Mesenchymal stem cell (in vitro differentiated cells and primary cell): ENCODE data around the gene UAP1L1.
A peak's percentile ranks its signal among the peaks of the same experiment; 100 is the strongest.

ENCODE experiments used
- DNase-seq: peaks from one replicate; pipeline ENCODE4 v3.0.0-alpha.2; 2013
- H2AFZ ChIP-seq: one replicate; pipeline ENCODE4 v1.6.1; 2013; ENCODE audit warnings: low read depth, mild to moderate bottlenecking, control low read depth, inconsistent platforms, low read length, moderate library complexity
- H2AK5ac ChIP-seq: 2 replicates; pipeline ENCODE4 v1.6.1; 2013; ENCODE audit warnings: low read length, moderate library complexity, mild to moderate bottlenecking, inconsistent platforms; ENCODE audit not compliant: severe bottlenecking
- H2BK120ac ChIP-seq: one replicate; pipeline ENCODE4 v1.6.1; 2013; ENCODE audit warnings: low read depth, mild to moderate bottlenecking, inconsistent platforms, low read length, moderate library complexity
- H2BK12ac ChIP-seq, 2 experiments: one replicate each; pipeline ENCODE4 v1.6.1; 2013; ENCODE audit warnings: inconsistent platforms in 2 of 2, low read length in 2 of 2, mild to moderate bottlenecking in 2 of 2, moderate library complexity in 2 of 2, control low read depth in 1 of 2
- H2BK15ac ChIP-seq: one replicate; pipeline ENCODE4 v1.6.1; 2013; ENCODE audit warnings: mild to moderate bottlenecking, low read depth, inconsistent platforms; ENCODE audit not compliant: poor library complexity, severe bottlenecking
- H2BK5ac ChIP-seq: 2 replicates; pipeline ENCODE4 v1.6.1; 2013; ENCODE audit warnings: low read depth, mild to moderate bottlenecking, low read length, control low read depth, inconsistent platforms; ENCODE audit not compliant: poor library complexity, severe bottlenecking
- H3K14ac ChIP-seq, 2 experiments: one replicate each; pipeline ENCODE4 v1.6.1; 2013; ENCODE audit warnings: inconsistent platforms in 2 of 2, low read length in 2 of 2, control low read depth in 1 of 2, mild to moderate bottlenecking in 1 of 2, moderate library complexity in 1 of 2
- H3K18ac ChIP-seq, 2 experiments: one replicate each; pipeline ENCODE4 v1.6.1; 2013; ENCODE audit warnings: inconsistent platforms in 2 of 2, low read length in 2 of 2, control low read depth in 1 of 2, low read depth in 1 of 2, mild to moderate bottlenecking in 1 of 2
- H3K23ac ChIP-seq, 2 experiments: one replicate each; pipeline ENCODE4 v1.6.1; 2013; ENCODE audit warnings: inconsistent platforms in 2 of 2, low read length in 2 of 2, mild to moderate bottlenecking in 2 of 2, moderate library complexity in 2 of 2, control low read depth in 1 of 2
- H3K27ac ChIP-seq: 2 replicates; pipeline ENCODE4 v1.5.1; 2013; ENCODE audit warnings: mild to moderate bottlenecking, moderate library complexity, low read length, control low read depth, inconsistent platforms; ENCODE audit not compliant: poor library complexity, severe bottlenecking
- H3K27me3 ChIP-seq, 2 experiments: 2 replicates each; pipeline versions ENCODE4 v1.6.1 to v1.7.0; 2013; ENCODE audit warnings: low read length in 2 of 2, mild to moderate bottlenecking in 2 of 2, moderate library complexity in 2 of 2, control low read depth in 1 of 2, inconsistent platforms in 1 of 2; ENCODE audit not compliant: control insufficient read depth in 1 of 2, insufficient read depth in 1 of 2
- H3K36me3 ChIP-seq, 2 experiments: 2 replicates each; pipeline versions ENCODE4 v1.6.1 to v1.7.0; 2013; ENCODE audit warnings: low read length in 2 of 2, control low read depth in 1 of 2, inconsistent platforms in 1 of 2, low read depth in 1 of 2, mild to moderate bottlenecking in 1 of 2; ENCODE audit not compliant: insufficient read depth in 2 of 2, control insufficient read depth in 1 of 2
- H3K4ac ChIP-seq, 2 experiments: one replicate each; pipeline ENCODE4 v1.6.1; 2013; ENCODE audit warnings: inconsistent platforms in 2 of 2, low read length in 2 of 2, mild to moderate bottlenecking in 2 of 2, moderate library complexity in 2 of 2, control low read depth in 1 of 2, low read depth in 1 of 2
- H3K4me1 ChIP-seq: 2 replicates; pipeline ENCODE4 v1.6.1; 2013; ENCODE audit warnings: low read depth, low read length, control low read depth; ENCODE audit not compliant: control insufficient read depth, insufficient read depth
- H3K4me2 ChIP-seq: 2 replicates; pipeline ENCODE4 v1.6.1; 2013; ENCODE audit warnings: low read length, mild to moderate bottlenecking, inconsistent platforms; ENCODE audit not compliant: poor library complexity, severe bottlenecking
- H3K4me3 ChIP-seq, 2 experiments: 2 replicates each; pipeline versions ENCODE4 v1.5.1 to v1.7.0; 2013; ENCODE audit warnings: low read length in 2 of 2, mild to moderate bottlenecking in 2 of 2, control low read depth in 1 of 2, low read depth in 1 of 2; ENCODE audit not compliant: insufficient read depth in 1 of 2
- H3K79me1 ChIP-seq: replicated peaks from 2 replicates; pipeline ENCODE4 v1.6.1; 2013; ENCODE audit warnings: mild to moderate bottlenecking, control low read depth, low read length, inconsistent platforms; ENCODE audit not compliant: poor library complexity, severe bottlenecking
- H3K9ac ChIP-seq: 2 replicates; pipeline ENCODE4 v1.7.0; 2013; ENCODE audit warnings: mild to moderate bottlenecking, low read length, moderate library complexity
- H3K9me3 ChIP-seq: 2 replicates; pipeline ENCODE4 v1.7.0; 2013; ENCODE audit warnings: mild to moderate bottlenecking, low read length; ENCODE audit not compliant: control insufficient read depth
- H4K8ac ChIP-seq: one replicate; pipeline ENCODE4 v1.6.1; 2013; ENCODE audit warnings: inconsistent platforms, mild to moderate bottlenecking, low read length, moderate library complexity
- H4K91ac ChIP-seq: one replicate; pipeline ENCODE4 v1.6.1; 2013; ENCODE audit warnings: mild to moderate bottlenecking, low read length, inconsistent platforms
- WGBS: methylation state at CpG from one replicate; pipeline ENCODE4 v1.1.7; 2013; ENCODE audit warnings: mixed read lengths; 5-methylcytosine and 5-hydroxymethylcytosine counted together

UAP1L1 gene

DNA sequence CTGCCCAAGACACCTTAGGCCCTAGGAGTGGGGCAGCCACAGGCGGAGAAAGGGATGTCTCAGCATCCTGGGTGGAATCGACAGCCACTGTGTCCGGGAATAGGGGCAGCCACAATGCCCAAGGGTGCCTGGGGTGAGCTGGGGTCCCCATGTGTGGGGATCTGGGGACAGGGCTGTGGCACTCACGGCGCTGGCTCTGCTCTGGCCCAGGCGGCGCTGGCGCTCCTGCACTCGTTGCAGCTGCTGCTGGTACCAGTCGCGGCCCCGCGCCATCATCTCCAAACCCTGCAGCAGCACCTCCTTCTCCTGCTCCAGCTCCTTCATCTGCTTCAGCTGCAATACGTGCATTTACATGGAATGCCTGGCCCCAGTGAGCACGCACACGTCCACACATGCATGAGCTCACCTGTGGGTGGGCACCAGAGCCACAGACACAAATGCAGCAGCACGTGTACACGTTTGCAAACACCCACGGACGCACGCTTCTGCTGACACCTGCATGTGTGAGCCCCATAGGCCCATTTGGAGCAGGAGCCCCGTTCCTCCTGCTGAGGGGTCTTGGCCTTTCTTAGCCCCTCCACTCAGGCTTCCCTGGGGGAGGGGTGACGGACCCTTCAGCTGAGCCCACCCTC, 11.9 kb upstream of the UAP1L1 start:
- no peak overlapping the region for H3K27ac ChIP-seq
- peaks cover 0 to 15% of the 10 kb centered on the region in 2 experiments for H3K27me3 ChIP-seq
- H3K4me3 ChIP-seq, result no peak overlapping the region
- no peak overlapping the region for H3K23ac ChIP-seq
- no peak for DNase-seq
- no peak overlapping the region for H4K8ac ChIP-seq
- H3K18ac ChIP-seq, result no peak overlapping the region
- no peaks in the 10 kb centered on the region for H3K9me3 ChIP-seq
- 96% methylated on average over 23 of the region's 23 CpGs for WGBS
- peaks cover 12% of the 10 kb centered on the region for H3K4me1 ChIP-seq
- no peak overlapping the region for H3K4me2 ChIP-seq
- peak overlapping the region; percentile 20 for H2BK15ac ChIP-seq
- H3K36me3 ChIP-seq, result peaks cover 0 to 6% of the 10 kb centered on the region in 2 experiments
- no peak overlapping the region for H4K91ac ChIP-seq
- H3K9ac ChIP-seq, result no peak overlapping the region
- H3K79me1 ChIP-seq, result no peaks in the 10 kb centered on the region
- no peak overlapping the region for H2BK120ac ChIP-seq
- H2BK5ac ChIP-seq, result no peak overlapping the region
- H3K4ac ChIP-seq, result no peak overlapping the region
- H2BK12ac ChIP-seq, result no peak overlapping the region
- H2AFZ ChIP-seq, result no peak overlapping the region
- H2AK5ac ChIP-seq, result no peak overlapping the region
- H3K14ac ChIP-seq, result no peak overlapping the region

GRCh38 chr9:137066096-137066861, 11.0 kb upstream of the UAP1L1 start:
- Histone ChIP-seq H3K9me3 (no peaks in the 10 kb centered on the region), H3K36me3 (peaks cover 0 to 6% of the 10 kb centered on the region in 2 experiments), H3K27ac (no peak overlapping the region), H2BK5ac (no peak overlapping the region), H3K18ac (no peak overlapping the region), H3K79me1 (no peaks in the 10 kb centered on the region), H2BK120ac (no peak overlapping the region), H3K4me2 (no peak overlapping the region), H3K27me3 (peaks cover 0 to 15% of the 10 kb centered on the region in 2 experiments), H2AFZ (no peak overlapping the region), H2BK12ac (no peak overlapping the region), H3K4me3 (no peak overlapping the region), H4K8ac (no peak overlapping the region), H3K4me1 (peaks cover 18% of the 10 kb centered on the region), H3K4ac (no peak overlapping the region), H2AK5ac (no peak overlapping the region), H3K23ac (no peak overlapping the region), H3K9ac (no peak overlapping the region), H2BK15ac (no peak overlapping the region), H4K91ac (peak overlapping the region; percentile 22), H3K14ac (no peak overlapping the region)
- 93% methylated on average over 26 of the region's 26 CpGs for WGBS
- DNase-seq, result no peak

DNA sequence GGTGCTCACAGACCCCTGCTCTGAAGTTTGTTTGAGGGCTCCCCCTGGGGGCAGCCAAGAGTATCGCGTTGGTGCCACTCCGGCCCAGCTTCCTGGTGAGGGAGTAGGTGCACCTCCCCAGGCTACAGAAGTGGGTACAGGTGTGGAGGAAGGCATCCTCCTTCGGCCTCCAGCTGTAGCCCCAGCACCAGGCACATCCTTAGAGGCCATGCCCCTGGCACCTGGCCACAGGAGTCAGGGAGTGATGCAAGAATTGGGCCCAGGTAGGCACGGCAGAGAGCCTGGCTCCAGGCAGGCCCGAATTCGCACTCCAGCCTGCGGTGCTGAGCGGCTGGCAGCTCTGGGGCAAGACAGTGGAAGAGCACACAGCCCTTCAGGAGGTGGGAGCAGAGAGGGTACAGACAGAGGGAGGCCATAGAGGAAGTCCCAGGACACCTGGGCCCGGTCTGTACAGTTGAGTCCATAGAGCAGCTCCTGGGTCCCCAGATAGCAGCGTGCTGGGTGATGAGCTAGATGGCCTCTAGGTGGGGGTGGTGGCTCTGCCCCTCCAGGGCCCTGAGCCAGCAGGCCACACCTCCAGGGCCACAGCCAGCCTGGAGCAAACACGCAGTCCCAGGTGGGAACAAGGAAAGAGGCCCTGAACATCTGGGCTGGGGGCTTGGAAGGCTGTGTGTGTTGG, 9.3 kb upstream of the UAP1L1 start:
- H3K4ac ChIP-seq, result no peak overlapping the region
- DNase-seq, result peak; percentile 84
- no peak overlapping the region for H2BK12ac ChIP-seq
- H2AFZ ChIP-seq, result no peak overlapping the region
- peaks cover 0 to 10% of the 10 kb centered on the region in 2 experiments for H3K27me3 ChIP-seq
- H3K27ac ChIP-seq, result no peak overlapping the region
- H3K14ac ChIP-seq, result no peak overlapping the region
- no peak overlapping the region for H3K4me2 ChIP-seq
- H3K9me3 ChIP-seq, result no peaks in the 10 kb centered on the region
- no peak overlapping the region for H2BK5ac ChIP-seq
- H2AK5ac ChIP-seq, result no peak overlapping the region
- no peak overlapping the region for H3K23ac ChIP-seq
- H3K4me3 ChIP-seq, result no peak overlapping the region
- no peak overlapping the region for H2BK15ac ChIP-seq
- no peak overlapping the region for H3K9ac ChIP-seq
- no peak overlapping the region for H4K8ac ChIP-seq
- H3K4me1 ChIP-seq, result peaks cover 18% of the 10 kb centered on the region
- H3K18ac ChIP-seq, result no peak overlapping the region
- no peak overlapping the region for H4K91ac ChIP-seq
- no peaks in the 10 kb centered on the region for H3K79me1 ChIP-seq
- H2BK120ac ChIP-seq, result no peak overlapping the region
- WGBS, result 65% methylated on average over 11 of the region's 12 CpGs
- H3K36me3 ChIP-seq, result peaks cover 0 to 6% of the 10 kb centered on the region in 2 experiments
